SKM-1 (cell line): ENCODE measurements around the gene ARF6.
"Not testable (repeated sequence)": the region's sequence is repeated elsewhere in the genome, so short reads cannot be mapped to it uniquely, and the experiment has no call there.

Source experiments
- DNase-seq: peaks from one replicate; lab custom pipeline; 2025; ENCODE audit not compliant: unreplicated experiment; lab: John Stamatoyannopoulos, UW

Gene ARF6

DNA sequence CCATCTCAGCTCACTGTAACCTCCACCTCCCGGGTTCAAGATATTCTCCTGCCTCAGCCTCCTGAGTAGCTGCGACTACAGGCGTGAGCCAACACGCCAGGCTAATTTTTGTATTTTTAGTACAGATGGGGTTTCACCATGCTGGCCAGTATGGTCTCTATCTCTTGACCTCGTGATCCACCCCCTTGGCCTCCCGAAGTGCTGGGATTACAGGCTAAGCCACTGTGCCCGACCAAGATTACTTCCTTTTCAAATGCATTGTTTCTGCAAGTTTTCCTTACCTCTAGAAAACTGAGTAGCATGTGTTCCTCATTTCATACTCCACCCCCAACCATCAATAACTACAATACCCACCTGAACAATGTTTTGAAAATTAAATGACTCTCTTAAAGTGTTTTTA, 13.1 kb downstream of the ARF6 start:
- no peak for DNase-seq

DNA sequence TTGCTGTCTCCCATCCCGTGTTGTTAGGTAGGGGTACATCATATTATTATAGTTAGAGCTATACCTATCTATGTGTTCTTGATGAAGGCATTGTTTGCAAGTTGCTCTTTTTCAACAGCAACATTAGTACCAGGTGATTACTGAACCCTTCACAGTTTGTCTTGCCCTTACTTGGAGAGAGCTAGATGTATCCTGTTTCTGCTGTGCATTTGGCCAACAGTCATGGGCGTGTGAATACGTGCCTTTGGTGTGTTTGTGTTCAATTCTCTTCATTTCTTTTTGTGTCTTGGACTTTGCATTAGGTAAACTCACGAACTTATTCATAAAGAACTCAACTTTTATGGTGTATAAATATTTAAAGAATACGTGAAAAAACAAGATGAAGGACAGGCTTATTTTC, 14.3 kb downstream of the ARF6 start:
- no peak for DNase-seq

DNA sequence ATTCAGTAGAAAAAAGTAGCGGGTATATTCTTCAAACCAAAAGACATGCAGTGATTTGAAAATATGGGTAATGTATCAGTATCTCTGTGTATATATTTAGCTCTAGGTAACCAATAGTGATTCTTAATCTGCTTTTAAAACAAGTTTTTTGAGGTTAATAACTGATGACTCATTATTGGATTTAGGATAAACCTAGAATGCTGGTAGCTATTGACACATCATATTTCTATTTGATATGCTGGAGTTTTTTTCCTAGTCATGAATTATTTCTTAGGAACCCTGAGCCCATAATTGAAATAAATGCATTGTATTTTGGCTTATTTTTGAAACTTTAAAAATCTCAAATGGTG, 15.5 kb downstream of the ARF6 start:
- no peak for DNase-seq

DNA sequence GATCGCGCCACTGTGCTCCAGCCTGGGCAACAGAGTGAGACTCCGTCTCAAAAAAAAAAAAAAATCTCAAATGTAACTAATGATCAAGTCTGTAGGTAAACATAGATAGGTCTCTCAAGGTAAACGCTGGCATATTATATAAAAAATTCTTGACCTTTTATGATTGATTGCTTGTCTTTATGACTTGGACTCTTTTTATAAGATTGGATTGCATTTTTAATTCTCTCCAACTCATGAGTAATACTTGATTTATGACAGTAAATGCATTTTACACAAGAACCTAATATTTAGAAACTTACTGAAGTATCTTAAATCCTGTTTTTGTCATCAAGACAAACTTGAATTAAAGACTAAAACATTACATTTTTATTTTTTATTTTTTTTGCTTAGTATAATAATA, 16.1 kb downstream of the ARF6 start:
- no peak for DNase-seq

DNA sequence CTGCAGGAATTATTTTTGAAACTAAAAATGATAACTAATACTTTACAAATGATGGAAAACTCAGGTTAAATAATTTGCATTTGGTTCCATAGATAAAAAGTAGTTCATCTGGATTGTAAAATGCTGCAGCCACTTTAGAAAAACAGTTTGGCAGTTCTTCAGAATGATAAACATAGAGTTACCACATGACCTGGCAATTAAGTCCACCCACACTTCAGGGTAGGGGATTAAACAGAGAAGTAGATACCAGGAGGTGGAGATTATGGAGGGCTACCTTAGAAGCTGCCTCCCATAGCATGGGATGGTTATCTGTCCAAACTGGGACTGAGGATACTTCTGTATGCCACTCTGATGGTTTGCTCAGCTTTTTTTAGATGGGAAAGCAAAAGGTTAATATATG, 22.2 kb downstream of the ARF6 start:
- DNase-seq: no peak

DNA sequence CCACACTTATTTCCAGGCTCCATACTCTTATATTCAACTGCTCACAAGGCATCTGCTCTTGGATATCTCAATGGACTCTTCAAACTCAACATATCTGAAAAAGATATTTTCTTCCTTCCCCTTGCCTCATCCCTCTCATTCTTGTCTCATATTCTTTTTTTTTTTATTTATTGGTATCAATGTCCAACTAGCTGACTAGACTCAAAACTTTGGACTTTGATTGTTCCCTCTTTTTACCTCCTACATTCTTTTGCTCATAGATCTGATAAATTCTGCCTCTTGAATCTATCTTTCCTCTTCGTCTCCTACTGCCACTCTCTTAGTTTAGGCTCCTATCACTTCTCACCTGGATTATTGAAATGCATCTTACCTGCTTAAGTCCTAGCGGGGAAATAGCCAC, 25.8 kb downstream of the ARF6 start:
- DNase-seq: no peak

DNA sequence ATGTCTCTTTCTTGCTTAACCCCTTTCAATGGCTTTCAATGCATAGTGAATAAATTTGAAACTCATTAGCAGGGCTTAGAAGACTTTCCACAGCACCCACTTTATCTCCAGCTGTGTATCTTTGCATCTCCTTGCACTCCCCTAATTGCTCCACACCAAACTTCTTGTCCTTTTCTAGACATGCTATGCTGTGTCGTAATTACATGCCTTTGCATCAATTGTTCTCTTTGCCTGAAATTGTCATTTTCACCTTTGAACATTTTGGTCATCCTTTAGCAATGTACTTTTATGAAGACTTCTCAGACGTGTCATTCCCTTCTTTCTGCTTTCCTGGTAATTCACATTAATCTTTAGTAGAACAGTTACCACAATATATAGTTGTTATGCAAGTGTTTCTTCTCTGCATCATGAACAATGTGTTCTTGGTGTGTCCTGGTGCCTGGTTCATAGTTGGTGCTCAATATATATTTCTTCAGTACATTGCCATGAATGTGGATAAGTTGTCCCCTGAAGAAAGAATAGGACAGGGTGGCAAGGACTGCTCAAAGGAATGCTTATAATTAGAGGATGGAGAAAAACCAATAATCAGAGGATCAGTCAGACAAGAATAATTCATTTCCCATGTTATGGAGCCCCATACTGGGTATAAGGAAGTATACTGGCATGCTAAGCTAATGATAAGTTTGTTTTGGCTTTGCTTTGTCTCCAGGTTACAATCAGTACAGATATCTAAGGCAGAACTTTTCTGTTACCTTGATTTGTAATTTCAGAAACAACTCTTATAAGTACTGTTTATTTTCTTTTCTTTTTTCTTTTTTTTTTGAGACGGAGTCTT, 27.2 kb downstream of the ARF6 start:
- no peak for DNase-seq

DNA sequence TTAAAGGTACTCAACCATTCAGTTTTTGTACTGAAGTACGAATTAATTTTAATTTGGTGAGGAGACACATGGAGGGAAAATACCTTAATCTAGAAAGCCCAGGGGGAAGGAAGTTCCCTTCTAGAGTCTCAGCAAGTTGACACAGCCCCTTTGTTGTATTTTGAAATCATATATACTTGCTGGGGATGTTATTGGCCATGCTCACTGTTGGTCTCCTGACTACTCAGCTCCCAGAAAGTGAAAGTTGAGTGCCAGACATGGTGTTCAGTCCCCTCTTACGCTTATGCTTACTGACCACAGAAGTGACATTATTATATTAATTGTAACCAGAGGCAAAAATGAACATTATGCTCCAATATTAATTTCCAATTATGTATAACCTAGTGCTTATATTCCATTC, 28.1 kb downstream of the ARF6 start:
- DNase-seq: no peak

DNA sequence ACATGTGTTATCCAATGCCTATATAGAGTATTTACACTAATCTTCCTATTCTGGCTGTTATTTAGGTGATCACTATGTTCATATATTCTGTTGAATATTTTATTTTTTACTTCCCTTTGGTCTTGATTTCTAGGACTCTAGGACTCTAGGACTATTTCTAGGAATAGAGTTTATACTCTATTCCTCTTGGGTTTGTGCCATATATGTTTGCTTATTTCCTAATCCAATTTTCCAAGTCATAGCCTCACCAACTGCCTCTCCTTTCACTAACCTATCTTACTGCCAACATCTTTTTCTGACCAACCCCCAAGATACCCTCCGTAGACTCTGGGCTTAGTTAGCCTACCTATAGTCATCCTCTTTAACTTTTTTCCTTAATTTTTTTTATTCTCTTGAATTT, 28.5 kb downstream of the ARF6 start:
- DNase-seq: no peak

DNA sequence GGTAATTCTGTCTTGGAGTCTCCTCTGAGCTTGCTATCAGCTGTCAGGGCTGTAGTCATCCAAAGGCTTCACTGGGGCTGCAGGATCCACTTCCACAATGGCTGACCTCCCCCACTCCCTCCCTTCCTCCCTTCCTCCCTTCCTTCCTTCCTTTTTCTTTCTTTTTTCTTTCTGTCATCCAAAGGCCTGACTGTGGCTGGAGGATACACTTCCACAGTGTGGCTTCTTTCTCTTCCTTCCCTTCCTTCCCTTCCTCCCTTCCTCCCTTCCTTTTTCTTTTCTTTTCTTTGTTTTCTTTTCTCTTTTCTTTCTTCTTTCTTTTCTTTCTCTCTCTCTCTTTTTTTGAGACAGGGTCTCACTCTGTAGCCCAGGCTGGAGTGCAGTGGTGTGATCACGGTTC, 30.6 kb downstream of the ARF6 start:
- DNase-seq: no peak

DNA sequence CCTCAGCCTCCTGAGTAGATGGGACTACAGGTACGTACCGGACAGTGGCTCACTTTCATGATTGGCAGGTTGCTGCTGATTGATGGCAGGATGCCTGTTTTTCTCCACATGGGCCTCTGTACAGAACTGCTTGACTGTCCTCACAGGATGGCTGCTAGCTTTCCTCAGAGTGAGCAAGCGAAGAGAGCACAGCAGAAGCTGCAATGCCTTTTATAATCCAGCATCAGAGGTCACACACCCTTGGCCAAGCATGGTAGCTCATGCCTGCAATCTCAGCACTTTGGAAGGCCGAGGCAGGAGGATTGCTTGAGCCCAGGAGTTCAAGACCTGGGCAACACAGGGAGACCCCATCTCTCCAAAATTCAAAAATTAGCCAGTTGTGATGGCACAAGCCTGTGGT, 31.0 kb downstream of the ARF6 start:
- DNase-seq: no peak

DNA sequence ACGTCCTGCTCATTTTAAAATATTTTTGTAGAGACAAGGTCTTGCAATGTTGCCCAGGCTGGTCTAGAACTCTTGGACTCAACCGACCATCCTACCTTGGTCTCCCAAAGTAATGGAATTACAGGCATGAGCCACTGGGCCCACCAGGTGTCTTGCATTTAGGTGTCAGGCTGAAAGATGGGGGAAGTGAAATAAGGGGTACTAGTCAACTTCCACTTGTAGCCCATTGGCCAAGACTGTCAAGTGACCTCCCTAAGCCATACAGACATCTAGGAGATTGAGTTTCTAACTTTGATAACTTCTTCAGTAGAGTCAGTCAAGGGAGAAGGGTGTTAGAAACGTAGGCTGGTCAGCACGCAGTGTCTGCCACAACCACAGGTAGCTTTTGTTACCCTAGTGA, 32.0 kb downstream of the ARF6 start:
- DNase-seq: no peak

DNA sequence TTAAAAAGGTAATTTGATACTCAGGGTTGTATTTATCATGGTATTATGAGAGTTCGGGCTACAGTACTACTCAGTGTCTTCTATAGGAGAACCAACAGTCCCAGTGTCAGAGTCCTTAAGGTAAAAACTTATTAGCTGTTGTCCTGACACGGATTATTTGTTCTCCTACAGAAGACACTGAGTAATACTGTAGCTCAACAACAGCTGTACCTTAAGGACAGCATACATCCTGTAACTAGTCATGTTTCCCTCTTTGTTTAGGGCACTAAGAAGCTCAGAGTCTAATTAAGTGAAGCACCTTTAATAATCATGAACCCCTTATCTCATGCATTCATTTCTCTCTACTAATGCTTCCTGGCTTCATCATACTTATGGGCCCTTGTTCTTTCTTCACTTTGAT, 33.9 kb downstream of the ARF6 start:
- no peak for DNase-seq

DNA sequence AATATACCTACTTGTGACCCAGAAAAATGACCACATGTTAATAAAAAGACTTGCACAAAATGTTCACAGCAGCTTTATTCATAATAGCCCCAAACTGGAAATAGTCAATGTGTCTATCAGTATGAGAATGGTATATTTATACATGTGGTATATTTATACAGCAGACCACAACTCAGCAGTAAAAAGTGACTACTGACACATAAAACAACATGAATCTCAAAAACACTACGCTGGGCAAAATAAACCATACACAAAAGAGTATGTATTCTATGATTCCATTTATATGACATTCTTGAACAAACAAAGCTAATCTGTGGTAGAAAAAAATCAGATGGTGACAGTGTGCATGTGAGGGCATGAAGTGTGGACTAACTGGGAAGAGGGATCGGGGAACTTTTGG, 35.1 kb downstream of the ARF6 start:
- DNase-seq: no peak

DNA sequence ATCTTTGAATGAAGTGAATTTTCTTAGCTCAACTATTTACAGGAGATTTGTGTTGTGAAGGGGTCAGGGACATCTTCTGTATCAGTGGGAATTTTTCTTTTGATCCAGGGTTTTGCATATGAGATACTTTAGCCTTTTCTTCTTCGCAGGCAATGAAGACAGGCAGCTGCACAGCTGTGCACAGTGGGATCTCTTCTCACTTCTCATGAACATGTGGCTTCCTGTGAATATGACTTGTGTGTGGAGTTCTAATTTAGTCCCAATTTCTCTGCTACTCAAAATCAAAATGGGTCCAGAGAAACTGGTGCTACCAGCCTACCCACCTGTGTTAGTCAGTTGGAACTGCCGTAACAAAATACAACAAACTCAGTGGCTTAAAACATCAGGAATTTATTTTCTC, 37.8 kb downstream of the ARF6 start:
- no peak for DNase-seq

DNA sequence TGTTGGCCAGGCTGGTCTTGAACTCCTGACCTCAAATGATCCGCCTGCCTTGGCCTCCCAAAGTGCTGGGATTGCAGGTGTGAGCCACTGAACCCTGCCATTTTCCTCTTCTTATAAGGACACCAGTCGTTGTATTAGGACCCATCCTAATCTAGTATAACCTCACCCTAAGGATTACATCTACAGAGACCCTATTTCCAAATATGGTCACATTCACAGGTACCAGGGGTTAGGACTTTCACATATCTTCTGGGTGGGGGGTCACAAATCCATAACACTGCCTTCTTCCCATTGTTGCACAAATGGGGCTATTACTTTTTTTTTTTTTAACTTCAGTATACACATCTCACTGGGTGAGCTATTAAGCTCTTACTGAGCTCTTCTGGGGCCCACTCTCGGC, 38.6 kb downstream of the ARF6 start:
- no peak for DNase-seq

DNA sequence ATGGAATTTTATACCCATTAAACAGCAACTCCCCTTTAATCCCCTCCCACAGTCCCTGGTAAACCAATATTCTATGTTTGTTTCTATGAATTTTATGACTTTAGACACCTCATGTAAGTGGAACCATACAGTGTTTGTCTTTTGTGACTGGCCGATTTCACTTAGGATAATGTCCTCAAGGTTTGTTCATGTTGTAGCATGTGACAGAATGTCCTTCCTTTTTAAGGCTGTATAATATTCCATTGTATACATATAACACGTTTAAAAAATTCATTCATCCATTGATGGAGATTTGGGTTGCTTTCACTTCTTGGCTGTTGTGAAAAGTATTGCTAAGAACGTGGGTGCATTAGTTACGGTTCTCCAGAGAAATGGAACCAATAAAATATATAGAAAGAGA, 40.2 kb downstream of the ARF6 start:
- DNase-seq: no peak

DNA sequence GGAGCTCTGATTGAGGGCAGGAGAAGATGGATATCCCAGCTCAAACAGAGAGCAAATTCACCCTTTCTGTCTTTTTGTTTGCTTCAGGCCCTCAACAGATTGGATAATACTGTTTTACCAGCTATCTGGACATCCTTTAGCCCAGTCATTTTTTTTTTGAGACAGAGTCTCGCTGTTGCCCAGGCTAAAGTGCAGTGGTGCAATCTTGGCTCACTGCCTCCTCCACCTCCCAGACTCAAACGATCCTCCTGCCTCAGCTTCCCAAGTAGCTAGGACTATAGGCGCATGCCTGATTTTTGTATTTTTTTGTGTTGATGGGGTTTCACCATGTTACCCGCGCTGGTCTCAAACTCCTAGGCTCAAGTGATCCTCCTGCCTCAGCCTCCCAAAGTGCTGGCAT, 40.8 kb downstream of the ARF6 start:
- DNase-seq: no peak

DNA sequence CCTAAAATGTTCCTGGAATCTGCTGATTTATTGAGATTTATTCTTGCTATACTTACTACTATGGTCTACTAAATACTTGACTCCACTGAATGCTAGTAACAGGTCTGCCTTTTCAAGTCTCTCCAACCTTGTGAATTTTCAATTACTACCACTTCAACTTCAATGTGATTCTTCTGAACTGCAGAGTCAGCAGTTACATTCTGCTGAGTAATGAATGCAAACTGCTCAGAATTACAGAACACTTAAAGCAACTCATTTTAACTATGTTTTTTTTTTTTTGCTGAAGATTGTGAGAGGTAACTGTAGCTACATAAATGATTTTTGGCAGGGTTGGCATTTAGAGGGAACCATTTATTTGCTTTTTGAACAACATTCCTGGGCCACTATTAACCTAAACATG, 41.8 kb downstream of the ARF6 start:
- no peak for DNase-seq

DNA sequence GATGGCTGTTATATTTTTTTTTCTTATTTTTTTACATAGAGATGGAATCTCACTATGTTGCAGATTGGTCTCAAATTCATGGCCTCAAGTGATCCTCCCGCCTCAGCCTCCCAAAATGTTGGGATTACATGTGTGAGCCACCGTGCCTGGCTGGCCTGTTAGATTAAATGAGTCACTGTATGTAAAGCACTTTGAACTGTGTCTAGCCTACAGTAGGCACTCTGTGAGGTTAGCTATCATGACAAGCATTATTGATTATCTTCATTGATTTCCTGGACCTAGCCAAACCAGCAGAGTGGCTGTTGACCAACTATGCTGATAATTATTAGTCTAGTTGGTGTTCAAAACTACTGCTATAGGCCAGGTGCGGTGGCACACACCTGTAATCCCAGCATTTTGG, 42.6 kb downstream of the ARF6 start:
- DNase-seq: no peak

DNA sequence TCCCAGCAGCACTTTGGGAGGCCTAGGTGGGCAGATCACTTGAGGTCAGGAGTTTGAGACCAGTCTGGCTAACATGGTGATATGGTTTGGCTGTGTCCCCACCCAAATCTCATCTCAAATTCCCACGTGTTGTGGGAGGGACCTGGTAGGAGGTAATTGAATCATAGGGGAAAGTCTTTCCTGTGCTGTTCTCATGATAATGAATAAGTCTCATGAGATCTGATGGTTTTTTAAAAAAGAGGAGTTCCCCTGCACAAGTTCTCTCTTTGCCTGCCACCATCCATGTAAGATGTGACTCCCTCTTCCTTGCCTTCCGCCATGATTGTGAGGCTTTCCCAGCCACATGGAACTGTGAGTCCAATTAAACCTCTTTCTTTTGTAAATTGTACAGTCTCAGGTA, 43.4 kb downstream of the ARF6 start:
- not testable (repeated sequence) for DNase-seq

DNA sequence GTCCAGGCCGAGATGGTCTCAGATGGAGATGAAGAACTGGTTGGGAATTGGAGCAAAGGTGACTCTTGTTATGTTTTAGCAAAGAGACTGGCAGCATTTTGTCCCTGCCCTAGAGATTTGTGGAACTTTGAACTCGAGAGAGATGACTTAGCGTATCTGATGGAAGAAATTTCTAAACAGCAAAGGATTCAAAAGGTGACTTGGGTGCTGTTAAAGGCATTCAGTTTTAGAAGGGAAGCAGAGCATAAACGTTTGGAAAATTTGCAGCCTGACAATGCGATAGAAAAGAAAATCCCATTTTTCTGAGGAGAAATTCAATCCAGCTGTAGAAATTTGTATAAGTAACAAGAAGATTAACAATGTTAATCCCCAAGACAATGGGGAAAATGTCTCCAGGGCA, 44.0 kb downstream of the ARF6 start:
- not testable (repeated sequence) for DNase-seq

DNA sequence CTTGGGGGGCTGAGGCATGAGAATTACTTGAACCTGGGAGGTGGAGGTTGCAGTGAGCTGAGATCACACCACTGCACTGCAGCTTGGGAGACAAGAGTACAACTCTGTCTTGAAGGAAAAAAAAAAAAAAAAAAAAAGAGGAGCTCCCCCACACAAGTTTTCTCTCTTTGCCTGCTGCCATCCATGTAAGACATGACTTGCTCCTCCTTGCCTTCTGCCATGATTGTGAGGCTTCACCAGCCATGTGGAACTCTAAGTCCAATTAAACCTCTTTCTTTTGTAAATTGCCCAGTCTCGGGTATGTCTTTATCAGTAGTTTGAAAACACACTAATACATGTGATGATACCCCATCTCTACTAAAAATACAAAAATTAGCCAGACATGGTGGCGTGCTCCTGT, 46.3 kb downstream of the ARF6 start:
- DNase-seq: not testable (repeated sequence)
